ENCODE results near the gene CCDC33. TPM values are rescaled to one million over a fixed set of nuclear protein-coding genes. Genes with fewer than 3 reads are reported as not detected.

Gene CCDC33
- total and polyA plus RNA-seq, 2 donors (not counting 1 experiment from before 2014, with no cell fraction given), result not detected

GRCh38 chr15:74262151-74262550 lies 26.0 kb downstream of the CCDC33 start:
- H3K79me2 ChIP-seq (ENCODE audit: control insufficient read depth, insufficient read depth, low read length), result no peaks in the 10 kb centered on the region
- DNase-seq (no peak), ATAC-seq (ENCODE audit: low read depth) (no peak)
- H4K20me1 ChIP-seq (ENCODE audit: control insufficient read depth, insufficient read depth, low read length, poor library complexity, severe bottlenecking), result no peaks in the 10 kb centered on the region
- CTCF ChIA-PET, result no interaction called here
- H3K9me3 ChIP-seq (ENCODE audit: control extremely low read depth in 1 of 3, control insufficient read depth in 2 of 3, insufficient read depth in 1 of 3, low read length in 2 of 3), result peaks cover 0 to 2% (median 0%) of the 10 kb centered on the region in 3 donors
- no peak for TF ChIP-seq CTCF (IDR thresholded peaks at IDR 0.05)
- no peak for TF ChIP-seq EZH2 (IDR thresholded peaks at IDR 0.05; ENCODE audit: borderline replicate concordance, insufficient read depth, low read depth, low read length, poor library complexity, severe bottlenecking)
- Mint-ChIP-seq H3K4me3 (no peak overlapping the region), H3K27me3 (peaks cover 61% of the 10 kb centered on the region), H3K27ac (no peak overlapping the region), H3K9me3 (ENCODE audit: insufficient read depth) (no peaks in the 10 kb centered on the region), H3K4me1 (no peaks in the 10 kb centered on the region)
- peaks cover 0 to 7% (median 0%) of the 10 kb centered on the region in 4 experiments for H3K27me3 ChIP-seq (replicated peaks in 1 of 4; ENCODE audit: control extremely low read depth in 1 of 4, control insufficient read depth in 3 of 4, insufficient read depth in 4 of 4, low read length in 3 of 4)
- no peak overlapping the region for H3K27ac ChIP-seq (ENCODE audit: low read length in 2 of 2)
- no peaks in the 10 kb centered on the region for H3K4me1 ChIP-seq (ENCODE audit: control insufficient read depth in 2 of 2, insufficient read depth in 2 of 2, low read length in 2 of 2)
- POLR2A ChIA-PET, result no interaction called here
- WGBS (ENCODE audit: insufficient coverage), result 100% methylated on average over 1 of the region's 2 CpGs
- H3K4me3 ChIP-seq (ENCODE audit: control extremely low read depth in 1 of 5, extremely low read depth in 1 of 5, insufficient read depth in 1 of 5, low read depth in 2 of 5, low read length in 4 of 5), result no peak overlapping the region
- H3K36me3 ChIP-seq (replicated peaks in 1 of 2; ENCODE audit: control extremely low read depth in 1 of 2, control insufficient read depth in 1 of 2, extremely low read depth in 1 of 2, insufficient read depth in 2 of 2, low read length in 1 of 2), result no peaks in the 10 kb centered on the region
- H3K9ac ChIP-seq (ENCODE audit: low read length), result no peak overlapping the region
- H2AFZ ChIP-seq (ENCODE audit: insufficient read depth, low read depth, low read length, poor library complexity, severe bottlenecking), result no peak overlapping the region
- intact Hi-C loops (cut with micrococcal nuclease), result no loop called here
- H3K4me2 ChIP-seq (replicated peaks; ENCODE audit: low read depth, low read length, poor library complexity, severe bottlenecking), result no peak overlapping the region

GRCh38 chr15:74262625-74263024 lies 26.5 kb downstream of the CCDC33 start:
- no peaks in the 10 kb centered on the region for H3K4me1 Mint-ChIP-seq
- H3K79me2 ChIP-seq (ENCODE audit: control insufficient read depth, insufficient read depth, low read length), result no peaks in the 10 kb centered on the region
- intact Hi-C loops (cut with micrococcal nuclease), result no loop called here
- H3K27me3 ChIP-seq (replicated peaks in 1 of 4; ENCODE audit: control extremely low read depth in 1 of 4, control insufficient read depth in 3 of 4, insufficient read depth in 4 of 4, low read length in 3 of 4), result peaks cover 0 to 10% (median 0%) of the 10 kb centered on the region in 4 experiments
- no peak overlapping the region for H3K4me3 Mint-ChIP-seq
- H3K9me3 Mint-ChIP-seq (ENCODE audit: insufficient read depth), result no peaks in the 10 kb centered on the region
- H3K27ac ChIP-seq (ENCODE audit: low read length in 2 of 2), result no peak overlapping the region
- WGBS (ENCODE audit: insufficient coverage), result 73% methylated on average over 4 of the region's 5 CpGs
- CTCF ChIA-PET, result no interaction called here
- no peaks in the 10 kb centered on the region for H3K36me3 ChIP-seq (replicated peaks in 1 of 2; ENCODE audit: control extremely low read depth in 1 of 2, control insufficient read depth in 1 of 2, extremely low read depth in 1 of 2, insufficient read depth in 2 of 2, low read length in 1 of 2)
- ATAC-seq (ENCODE audit: low read depth) (no peak), DNase-seq (no peak)
- H3K4me3 ChIP-seq (ENCODE audit: control extremely low read depth in 1 of 5, extremely low read depth in 1 of 5, insufficient read depth in 1 of 5, low read depth in 2 of 5, low read length in 4 of 5), result no peak overlapping the region
- TF ChIP-seq EZH2 (IDR thresholded peaks at IDR 0.05; ENCODE audit: borderline replicate concordance, insufficient read depth, low read depth, low read length, poor library complexity, severe bottlenecking), result no peak
- TF ChIP-seq CTCF (IDR thresholded peaks at IDR 0.05), result no peak
- no peak overlapping the region for H3K4me2 ChIP-seq (replicated peaks; ENCODE audit: low read depth, low read length, poor library complexity, severe bottlenecking)
- H3K9me3 ChIP-seq (ENCODE audit: control extremely low read depth in 1 of 3, control insufficient read depth in 2 of 3, insufficient read depth in 1 of 3, low read length in 2 of 3), result peaks cover 0 to 2% (median 0%) of the 10 kb centered on the region in 3 donors
- peaks cover 58% of the 10 kb centered on the region for H3K27me3 Mint-ChIP-seq
- no peak overlapping the region for H3K9ac ChIP-seq (ENCODE audit: low read length)
- no peak overlapping the region for H3K27ac Mint-ChIP-seq
- H4K20me1 ChIP-seq (ENCODE audit: control insufficient read depth, insufficient read depth, low read length, poor library complexity, severe bottlenecking), result no peaks in the 10 kb centered on the region
- H2AFZ ChIP-seq (ENCODE audit: insufficient read depth, low read depth, low read length, poor library complexity, severe bottlenecking), result no peak overlapping the region
- POLR2A ChIA-PET, result no interaction called here
- H3K4me1 ChIP-seq (ENCODE audit: control insufficient read depth in 2 of 2, insufficient read depth in 2 of 2, low read length in 2 of 2), result no peaks in the 10 kb centered on the region
